WTC11 (cell line): ENCODE data around the gene TMEM164. TPM values are rescaled to one million over a fixed set of nuclear protein-coding genes. Genes with fewer than 3 reads are reported as not detected.

ENCODE experiments used
- ATAC-seq: fragments of 200-7000 bp; cut with Tn5 transposase; 2 replicates; pipeline ENCODE4 v1.10.0; 2021; ENCODE audit warnings: mild to moderate bottlenecking, moderate library complexity
- CTCF ChIA-PET: fragments of 300-600 bp; sonication (Branson Sonifier 250); formaldehyde crosslinking; loops from one replicate; lab custom pipeline; 2021; ENCODE audit warnings: antibody characterized with exemption; lab: Charles Lee
- POLR2A ChIA-PET: fragments of 350-600 bp; sonication (Branson Sonifier 250); formaldehyde crosslinking; loops from one replicate; lab custom pipeline; 2021; ENCODE audit warnings: antibody characterized with exemption; lab: Charles Lee
- DNase-seq: peaks from one replicate; pipeline ENCODE4 v3.0.0; 2021; ENCODE audit warnings: low spot score
- H3K27ac Mint-ChIP-seq: 2 replicates; pipeline ENCODE4 v1.8.0; 2021; ENCODE audit warnings: mixed read lengths
- H3K27me3 Mint-ChIP-seq: 2 replicates; pipeline ENCODE4 v1.8.0; 2021; ENCODE audit warnings: low read depth, mild to moderate bottlenecking, moderate library complexity, mixed read lengths
- H3K36me3 Mint-ChIP-seq: 2 replicates; pipeline ENCODE4 v1.8.0; 2021; ENCODE audit warnings: mixed read lengths
- H3K4me1 Mint-ChIP-seq: 2 replicates; pipeline ENCODE4 v1.8.0; 2022; ENCODE audit warnings: mixed read lengths
- H3K4me3 Mint-ChIP-seq: 2 replicates; pipeline ENCODE4 v1.8.0; 2021; ENCODE audit warnings: mild to moderate bottlenecking, moderate library complexity, mixed read lengths
- H3K9me3 Mint-ChIP-seq: 2 replicates; pipeline ENCODE4 v1.8.0; 2021; ENCODE audit warnings: mixed read lengths
- AFF4 ChIP-seq: sonication (generic); formaldehyde crosslinking; IDR thresholded peaks from 2 replicates; pipeline ENCODE4 v1.8.1; 2023; ENCODE audit warnings: mild to moderate bottlenecking, missing genetic modification reagents, borderline replicate concordance
- CBFB ChIP-seq: sonication (generic); formaldehyde crosslinking; IDR thresholded peaks from 2 replicates; pipeline ENCODE4 v1.8.1; 2022; ENCODE audit warnings: mild to moderate bottlenecking, low read depth, missing genetic modification reagents
- E2F1 ChIP-seq: sonication (generic); formaldehyde crosslinking; IDR thresholded peaks from 2 replicates; pipeline ENCODE4 v1.8.0; 2022; ENCODE audit warnings: mild to moderate bottlenecking, missing genetic modification reagents
- E2F4 ChIP-seq: sonication (generic); formaldehyde crosslinking; IDR thresholded peaks from 2 replicates; pipeline ENCODE4 v1.8.1; 2022; ENCODE audit warnings: low read depth, mild to moderate bottlenecking, moderate library complexity, missing genetic modification reagents, borderline replicate concordance
- NFE2L1 ChIP-seq: sonication (generic); formaldehyde crosslinking; IDR thresholded peaks from 2 replicates; pipeline ENCODE4 v1.8.1; 2023; ENCODE audit warnings: missing genetic modification reagents
- NFYB ChIP-seq: sonication (generic); formaldehyde crosslinking; conservative IDR thresholded peaks from 2 replicates; pipeline ENCODE4 v1.8.0; 2022; ENCODE audit warnings: low read depth, missing genetic modification reagents
- NR2C2 ChIP-seq: sonication (generic); formaldehyde crosslinking; IDR thresholded peaks from 2 replicates; pipeline ENCODE4 v1.8.0; 2022; ENCODE audit warnings: mild to moderate bottlenecking, missing genetic modification reagents
- PRDM15 ChIP-seq: sonication (generic); formaldehyde crosslinking; IDR thresholded peaks from 2 replicates; pipeline ENCODE4 v1.8.0; 2022; ENCODE audit warnings: missing genetic modification reagents
- PRRX2 ChIP-seq: fragments of 250-450 bp; sonication (Bioruptor Pico); IDR thresholded peaks from 2 replicates; pipeline ENCODE4 v1.8.0; 2021; ENCODE audit warnings: mild to moderate bottlenecking
- RELA ChIP-seq: sonication (generic); formaldehyde crosslinking; IDR thresholded peaks from 2 replicates; pipeline ENCODE4 v1.8.1; 2022; ENCODE audit warnings: missing genetic modification reagents, mild to moderate bottlenecking, borderline replicate concordance
- RORB ChIP-seq: fragments of 250-450 bp; sonication (Bioruptor Pico); IDR thresholded peaks from 2 replicates; pipeline ENCODE4 v1.9.0; 2021; ENCODE audit warnings: mild to moderate bottlenecking
- TEAD1 ChIP-seq: sonication (generic); formaldehyde crosslinking; IDR thresholded peaks from 2 replicates; pipeline ENCODE4 v1.8.0; 2022; ENCODE audit warnings: mild to moderate bottlenecking, missing genetic modification reagents
- TEAD4 ChIP-seq: sonication (generic); formaldehyde crosslinking; IDR thresholded peaks from 2 replicates; pipeline ENCODE4 v1.8.0; 2022; ENCODE audit warnings: mild to moderate bottlenecking, missing genetic modification reagents
- USF1 ChIP-seq: sonication (generic); formaldehyde crosslinking; IDR thresholded peaks from 2 replicates; pipeline ENCODE4 v1.8.0; 2022; ENCODE audit warnings: mild to moderate bottlenecking, missing genetic modification reagents
- ZMAT4 ChIP-seq: fragments of 250-450 bp; sonication (Bioruptor Pico); IDR thresholded peaks from 2 replicates; pipeline ENCODE4 v1.9.0; 2021; ENCODE audit warnings: mild to moderate bottlenecking
- ZNF317 ChIP-seq: sonication (generic); formaldehyde crosslinking; IDR thresholded peaks from 2 replicates; pipeline ENCODE4 v1.8.1; 2023; ENCODE audit warnings: low read depth, mild to moderate bottlenecking, moderate library complexity, missing genetic modification reagents, borderline replicate concordance
- ZNF425 ChIP-seq: fragments of 250-450 bp; sonication (Bioruptor Pico); conservative IDR thresholded peaks from 2 replicates; pipeline ENCODE4 v1.9.0; 2021; ENCODE audit warnings: mild to moderate bottlenecking
- ZNF512 ChIP-seq: sonication (generic); formaldehyde crosslinking; IDR thresholded peaks from 2 replicates; pipeline ENCODE4 v1.8.1; 2022; ENCODE audit warnings: missing genetic modification reagents, borderline replicate concordance
- total RNA-seq: library from RNA; stranded (reverse); gene quantifications from 3 replicates; pipeline ENCODE4 v1.2.3, GENCODE V29; 2021

The TMEM164 gene
- total RNA-seq, 1 experiment from 2014 or later = 16.0 TPM

GRCh38 chrX:110116066-110116980 is 113.4 kb downstream of the TMEM164 start:
- POLR2A ChIA-PET = interaction anchor here (0.6 kb wide), 1 partner anchor 1227 kb away, joined by 4 read pairs; no protein-coding TSS in a partner anchor
- ATAC-seq = no peak
- TF ChIP-seq CBFB (CRISPR knock-in tag) (no peak), ZNF425 (no peak), ZMAT4 (no peak), TEAD1 (CRISPR knock-in tag) (no peak), NFE2L1 (CRISPR knock-in tag) (no peak), E2F1 (CRISPR knock-in tag) (no peak), NR2C2 (CRISPR knock-in tag) (no peak), TEAD4 (CRISPR knock-in tag) (no peak), RORB (CRISPR knock-in tag) (no peak), PRRX2 (CRISPR knock-in tag) (no peak), USF1 (CRISPR knock-in tag) (no peak), NFYB (no peak), ZNF512 (CRISPR knock-in tag) (no peak), RELA (CRISPR knock-in tag) (no peak), PRDM15 (CRISPR knock-in tag) (no peak), E2F4 (CRISPR knock-in tag) (no peak), AFF4 (CRISPR knock-in tag) (no peak), ZNF317 (CRISPR knock-in tag) (no peak)
- Mint-ChIP-seq H3K27ac (no peak overlapping the region), H3K9me3 (no peaks in the 10 kb centered on the region), H3K4me3 (no peak overlapping the region), H3K27me3 (no peaks in the 10 kb centered on the region), H3K4me1 (no peaks in the 10 kb centered on the region), H3K36me3 (no peaks in the 10 kb centered on the region)
- no peak for DNase-seq
- CTCF ChIA-PET = no interaction called here
